ENCODE results near the gene ZNF227. TPM values are rescaled to one million over a fixed set of nuclear protein-coding genes. Genes with fewer than 3 reads are reported as not detected.
A peak's percentile ranks its signal among the peaks of the same experiment; 100 is the strongest.
"Not testable (repeated sequence)": the region's sequence is repeated elsewhere in the genome, so short reads cannot be mapped to it uniquely, and the experiment has no call there.

The ZNF227 gene
- total RNA-seq (10 to 100 TPM; 10.9 to 15.0 (median 14.3) TPM), polyA plus RNA-seq (1 to 10 TPM; 2.5 to 7.4 (median 4.2) TPM)

GRCh38 chr19:44212250-44212865 lies at the start of gene ZNF227:
ZNF227 (plus strand) TSS chr19:44212532; CDS start chr19:44217793, 5,261 bp downstream.
- peaks cover 0 to 35% (median 5%) of the 10 kb centered on the region in 4 donors for H3K36me3 ChIP-seq
- peak within 1 kb of the TSS; percentile 57 to 75 (median 72) for H3K4me3 ChIP-seq
- TF ChIP-seq POLR2A (IDR thresholded peaks at IDR 0.05): no peak
- peak; percentile 46 to 89 (median 82) for TF ChIP-seq POLR2AphosphoS5 (IDR thresholded peaks at IDR 0.05)
- peak within 1 kb of the TSS; percentile 83 to 93 (median 86) for H3K27ac ChIP-seq
- intact Hi-C loops (cut with DNase I): loop anchor here (2.0 to 10.0 kb wide), 5 partner anchors 48 to 160 kb away; partner anchors contain the start of genes ZNF112, ZNF223, ZNF224 and ZNF226
- H3K4me1 ChIP-seq: peaks cover 0 to 12% (median 8%) of the 10 kb centered on the region in 4 donors
- no peaks in the 10 kb centered on the region for H3K9me3 ChIP-seq
- DNase-seq: peak; percentile 97
- 0 to 1% methylated on average over 37 of the region's 37 CpGs for WGBS, 2 donors
- H3K27me3 ChIP-seq: no peaks in the 10 kb centered on the region

GRCh38 chr19:44163789-44164188 lies 48.5 kb upstream of the ZNF227 start:
- H3K9me3 ChIP-seq: peaks cover 4 to 33% (median 14%) of the 10 kb centered on the region in 4 donors
- WGBS, 2 donors: 89 to 95% methylated on average over 2 of the region's 2 CpGs
- intact Hi-C loops (cut with DNase I): loop anchor here (2.0 kb wide), 2 partner anchors 49 to 51 kb away; partner anchors contain the start of genes ZNF225 and ZNF227

GRCh38 chr19:44164327-44164672 lies 48.0 kb upstream of the ZNF227 start:
- peaks cover 0 to 12% (median 11%) of the 10 kb centered on the region in 4 donors for H3K4me1 ChIP-seq
- TF ChIP-seq EP300 (IDR thresholded peaks at IDR 0.05) (no peak), POLR2AphosphoS5 (IDR thresholded peaks at IDR 0.05) (no peak), CTCF (IDR thresholded peaks at IDR 0.05) (no peak), POLR2A (IDR thresholded peaks at IDR 0.05) (no peak)
- H3K36me3 ChIP-seq: peaks cover 3 to 29% (median 12%) of the 10 kb centered on the region in 4 donors
- no peak for DNase-seq
- WGBS, 2 donors: 57 to 69% methylated on average over 3 of the region's 3 CpGs
- H3K4me3 ChIP-seq: peak overlapping the region in 3 of 4 donors; percentile 61 to 73 (median 69)
- no peaks in the 10 kb centered on the region for H3K27me3 ChIP-seq
- H3K9me3 ChIP-seq: peaks cover 4 to 28% (median 9%) of the 10 kb centered on the region in 4 donors
- intact Hi-C loops (cut with DNase I): loop anchor here (2.0 kb wide), 2 partner anchors 49 to 51 kb away; partner anchors contain the start of genes ZNF225 and ZNF227
- peak overlapping the region; percentile 82 to 87 (median 84) for H3K27ac ChIP-seq

More at GRCh38 chr19:44163789-44164188, 48.5 kb upstream of the ZNF227 start:
- no peak for DNase-seq
- Histone ChIP-seq H3K27me3 (no peaks in the 10 kb centered on the region), H3K36me3 (peaks cover 0 to 24% (median 8%) of the 10 kb centered on the region in 4 donors), H3K27ac (no peak overlapping the region), H3K4me1 (peaks cover 0 to 12% (median 11%) of the 10 kb centered on the region in 4 donors), H3K4me3 (no peak overlapping the region)
- no peak for TF ChIP-seq POLR2AphosphoS5 (IDR thresholded peaks at IDR 0.05)
- no peak for TF ChIP-seq CTCF (IDR thresholded peaks at IDR 0.05)
- no peak for TF ChIP-seq EP300 (IDR thresholded peaks at IDR 0.05)
- TF ChIP-seq POLR2A (IDR thresholded peaks at IDR 0.05): no peak

GRCh38 chr19:44164673-44165512 lies 47.4 kb upstream of the ZNF227 start, which contains the start of gene ZNF226:
ZNF226 (plus strand) TSS chr19:44165100; CDS start chr19:44170081, 4,981 bp downstream.
- 1% methylated on average over 32 of the region's 32 CpGs for WGBS, 2 donors
- intact Hi-C loops (cut with DNase I): loop anchor here (2.0 to 5.0 kb wide), 3 partner anchors 48 to 113 kb away; partner anchors contain the start of genes ZNF223, ZNF225 and ZNF227
- Histone ChIP-seq H3K4me1 (peaks cover 0 to 12% (median 11%) of the 10 kb centered on the region in 4 donors), H3K9me3 (peaks cover 5 to 23% (median 7%) of the 10 kb centered on the region in 4 donors), H3K27me3 (no peaks in the 10 kb centered on the region), H3K27ac (peak within 1 kb of the TSS; percentile 82 to 87 (median 84)), H3K36me3 (peaks cover 8 to 35% (median 18%) of the 10 kb centered on the region in 4 donors), H3K4me3 (peak within 1 kb of the TSS; percentile 45 to 73 (median 65))
- no peak for TF ChIP-seq POLR2A (IDR thresholded peaks at IDR 0.05)
- no peak for TF ChIP-seq EP300 (IDR thresholded peaks at IDR 0.05)
- peak; percentile 22 to 87 (median 60) for TF ChIP-seq POLR2AphosphoS5 (IDR thresholded peaks at IDR 0.05)
- peak; percentile 95 for DNase-seq

- peaks cover 58 to 93% (median 74%) of the 10 kb centered on the region in 4 donors for H3K36me3 ChIP-seq
- peaks cover 19 to 39% (median 35%) of the 10 kb centered on the region in 4 donors for H3K9me3 ChIP-seq
- DNase-seq; H3K27me3 ChIP-seq; H3K4me3 ChIP-seq; intact Hi-C loops (cut with DNase I); H3K27ac ChIP-seq; H3K4me1 ChIP-seq: not testable (repeated sequence)
- WGBS, 2 donors: 98 to 99% methylated on average over 6 of the region's 6 CpGs
Observed at GRCh38 chr19:44170660-44171059, 41.7 kb upstream of the ZNF227 start.

Measured in sigmoid colon (tissue), 7 donors.